C4-2B (cell line): Measurements from ENCODE around the gene DUOX2.

Source experiments
- H3K27ac ChIP-seq: fragments of 450-650 bp; 2 replicates; pipeline ENCODE4 v1.5.1; 2017
- ZFX ChIP-seq: fragments of 450-650 bp; IDR thresholded peaks from 2 replicates; pipeline ENCODE4 v1.6.1; 2017
- TF ChIP-seq, protein P1 (sequence below): fragments of 450-650 bp; conservative IDR thresholded peaks from 2 replicates; pipeline ENCODE4 v1.5.1; 2017; ENCODE audit warnings: mild to moderate bottlenecking

The DUOX2 gene

GRCh38 chr15:45146405-45146804 lies 32.4 kb upstream of the DUOX2 start:
- TF ChIP-seq ZFX = no peak
- TF ChIP-seq, protein P1, sequence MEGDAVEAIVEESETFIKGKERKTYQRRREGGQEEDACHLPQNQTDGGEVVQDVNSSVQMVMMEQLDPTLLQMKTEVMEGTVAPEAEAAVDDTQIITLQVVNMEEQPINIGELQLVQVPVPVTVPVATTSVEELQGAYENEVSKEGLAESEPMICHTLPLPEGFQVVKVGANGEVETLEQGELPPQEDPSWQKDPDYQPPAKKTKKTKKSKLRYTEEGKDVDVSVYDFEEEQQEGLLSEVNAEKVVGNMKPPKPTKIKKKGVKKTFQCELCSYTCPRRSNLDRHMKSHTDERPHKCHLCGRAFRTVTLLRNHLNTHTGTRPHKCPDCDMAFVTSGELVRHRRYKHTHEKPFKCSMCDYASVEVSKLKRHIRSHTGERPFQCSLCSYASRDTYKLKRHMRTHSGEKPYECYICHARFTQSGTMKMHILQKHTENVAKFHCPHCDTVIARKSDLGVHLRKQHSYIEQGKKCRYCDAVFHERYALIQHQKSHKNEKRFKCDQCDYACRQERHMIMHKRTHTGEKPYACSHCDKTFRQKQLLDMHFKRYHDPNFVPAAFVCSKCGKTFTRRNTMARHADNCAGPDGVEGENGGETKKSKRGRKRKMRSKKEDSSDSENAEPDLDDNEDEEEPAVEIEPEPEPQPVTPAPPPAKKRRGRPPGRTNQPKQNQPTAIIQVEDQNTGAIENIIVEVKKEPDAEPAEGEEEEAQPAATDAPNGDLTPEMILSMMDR = no peak
- peak overlapping the region; percentile 2; the same call in 1 of the 2 replicates for H3K27ac ChIP-seq

GRCh38 chr15:45144775-45145174 lies 30.8 kb upstream of the DUOX2 start:
- no peak overlapping the region; the same call in 1 of the 2 replicates for H3K27ac ChIP-seq
- TF ChIP-seq, protein P1 = no peak
- TF ChIP-seq ZFX = no peak

GRCh38 chr15:45143946-45144345 lies 30.0 kb upstream of the DUOX2 start:
- TF ChIP-seq, protein P1 = no peak
- no peak for TF ChIP-seq ZFX

DNA sequence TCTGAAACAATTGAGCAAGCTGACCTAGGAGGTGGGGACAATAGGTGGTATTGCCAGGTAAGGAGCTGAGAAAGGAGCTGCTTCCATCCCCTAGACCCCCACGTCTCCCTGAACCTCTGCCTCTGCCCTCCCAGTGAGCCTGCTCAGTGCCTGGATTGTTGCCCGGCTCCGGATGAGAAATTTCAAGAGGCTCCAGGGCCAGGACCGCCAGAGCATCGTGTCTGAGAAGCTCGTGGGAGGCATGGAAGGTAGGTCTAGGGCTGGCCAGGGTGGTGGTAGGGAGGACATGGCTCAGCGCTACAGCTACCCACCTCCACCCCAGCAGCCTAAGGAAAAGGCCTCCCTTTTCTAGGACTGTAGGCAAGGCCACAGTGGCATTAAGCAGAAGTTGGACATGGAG lies 29.1 kb upstream of the DUOX2 start:
- H3K27ac ChIP-seq = no peak overlapping the region
- no peak for TF ChIP-seq ZFX
- TF ChIP-seq, protein P1 = no peak

More at GRCh38 chr15:45143946-45144345, 30.0 kb upstream of the DUOX2 start:
- peak overlapping the region; percentile 9; the same call in 1 of the 2 replicates for H3K27ac ChIP-seq

GRCh38 chr15:45141386-45141785 lies 27.4 kb upstream of the DUOX2 start:
- TF ChIP-seq, protein P1 = no peak
- no peak for TF ChIP-seq ZFX
- H3K27ac ChIP-seq = 0 out of 2 replicates have a peak overlapping the region, but pooled peaks have one; percentile 10

DNA sequence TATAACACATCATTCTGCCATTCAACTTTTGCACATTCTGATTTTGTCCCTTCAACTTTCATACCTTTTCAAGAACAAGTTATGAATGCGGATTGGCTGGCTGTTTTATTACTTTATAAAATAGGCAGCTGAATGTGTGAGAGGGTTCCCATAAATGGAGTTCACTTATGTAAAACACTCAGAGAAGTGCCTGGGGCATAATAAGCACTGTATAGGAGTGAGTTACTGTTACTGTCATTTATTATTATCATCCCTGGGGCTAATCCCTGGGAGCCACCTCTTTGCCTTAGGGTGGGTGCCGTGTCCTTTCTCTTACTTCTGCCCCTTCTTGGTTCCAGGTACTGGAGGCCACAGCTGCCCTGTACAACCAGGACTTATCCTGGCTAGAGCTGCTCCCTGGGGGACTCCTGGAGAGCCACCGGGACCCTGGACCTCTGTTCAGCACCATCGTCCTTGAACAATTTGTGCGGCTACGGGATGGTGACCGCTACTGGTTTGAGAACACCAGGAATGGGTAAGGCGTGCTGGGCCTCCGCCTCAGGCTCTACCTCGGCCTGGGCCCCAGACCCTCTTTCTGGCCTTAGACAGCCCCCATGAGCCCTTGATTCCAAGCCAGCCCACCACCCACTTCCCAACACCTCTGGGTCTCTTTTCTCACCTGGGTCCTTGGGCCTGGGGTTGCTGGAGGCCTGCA lies 26.7 kb upstream of the DUOX2 start:
- 0 out of 2 replicates have a peak overlapping the region, but pooled peaks have one; percentile 10 for H3K27ac ChIP-seq
- no peak for TF ChIP-seq ZFX
- TF ChIP-seq, protein P1 = no peak

DNA sequence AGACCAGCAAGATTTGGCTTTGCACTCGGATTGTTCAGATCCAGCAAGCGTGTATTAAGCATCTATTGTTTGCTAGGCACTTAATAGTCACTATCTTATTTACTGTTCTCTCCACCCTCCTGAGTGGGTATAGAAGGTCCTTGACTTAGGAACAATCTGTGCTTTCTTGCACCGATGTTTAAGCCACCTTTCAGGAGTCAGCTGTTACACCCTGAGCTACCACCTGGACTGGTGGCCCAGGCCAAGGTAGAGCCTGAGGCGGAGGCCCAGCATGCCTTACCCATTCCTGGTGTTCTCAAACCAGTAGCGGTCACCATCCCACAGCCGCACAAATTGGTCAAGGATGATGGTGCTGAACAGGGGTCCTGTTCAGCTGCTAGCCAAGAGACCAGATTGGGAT lies 25.8 kb upstream of the DUOX2 start:
- H3K27ac ChIP-seq = peak overlapping the region; percentile 83
- TF ChIP-seq, protein P1 = no peak
- TF ChIP-seq ZFX = no peak
